COLO668 (cell line): Measurements from ENCODE around the gene FYB1.
"Not testable (repeated sequence)": the region's sequence is repeated elsewhere in the genome, so short reads cannot be mapped to it uniquely, and the experiment has no call there.

Source experiments
- DNase-seq: peaks from one replicate; lab custom pipeline; 2025; ENCODE audit not compliant: unreplicated experiment; lab: John Stamatoyannopoulos, UW

FYB1 gene, protein sequence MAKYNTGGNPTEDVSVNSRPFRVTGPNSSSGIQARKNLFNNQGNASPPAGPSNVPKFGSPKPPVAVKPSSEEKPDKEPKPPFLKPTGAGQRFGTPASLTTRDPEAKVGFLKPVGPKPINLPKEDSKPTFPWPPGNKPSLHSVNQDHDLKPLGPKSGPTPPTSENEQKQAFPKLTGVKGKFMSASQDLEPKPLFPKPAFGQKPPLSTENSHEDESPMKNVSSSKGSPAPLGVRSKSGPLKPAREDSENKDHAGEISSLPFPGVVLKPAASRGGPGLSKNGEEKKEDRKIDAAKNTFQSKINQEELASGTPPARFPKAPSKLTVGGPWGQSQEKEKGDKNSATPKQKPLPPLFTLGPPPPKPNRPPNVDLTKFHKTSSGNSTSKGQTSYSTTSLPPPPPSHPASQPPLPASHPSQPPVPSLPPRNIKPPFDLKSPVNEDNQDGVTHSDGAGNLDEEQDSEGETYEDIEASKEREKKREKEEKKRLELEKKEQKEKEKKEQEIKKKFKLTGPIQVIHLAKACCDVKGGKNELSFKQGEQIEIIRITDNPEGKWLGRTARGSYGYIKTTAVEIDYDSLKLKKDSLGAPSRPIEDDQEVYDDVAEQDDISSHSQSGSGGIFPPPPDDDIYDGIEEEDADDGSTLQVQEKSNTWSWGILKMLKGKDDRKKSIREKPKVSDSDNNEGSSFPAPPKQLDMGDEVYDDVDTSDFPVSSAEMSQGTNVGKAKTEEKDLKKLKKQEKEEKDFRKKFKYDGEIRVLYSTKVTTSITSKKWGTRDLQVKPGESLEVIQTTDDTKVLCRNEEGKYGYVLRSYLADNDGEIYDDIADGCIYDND

DNA sequence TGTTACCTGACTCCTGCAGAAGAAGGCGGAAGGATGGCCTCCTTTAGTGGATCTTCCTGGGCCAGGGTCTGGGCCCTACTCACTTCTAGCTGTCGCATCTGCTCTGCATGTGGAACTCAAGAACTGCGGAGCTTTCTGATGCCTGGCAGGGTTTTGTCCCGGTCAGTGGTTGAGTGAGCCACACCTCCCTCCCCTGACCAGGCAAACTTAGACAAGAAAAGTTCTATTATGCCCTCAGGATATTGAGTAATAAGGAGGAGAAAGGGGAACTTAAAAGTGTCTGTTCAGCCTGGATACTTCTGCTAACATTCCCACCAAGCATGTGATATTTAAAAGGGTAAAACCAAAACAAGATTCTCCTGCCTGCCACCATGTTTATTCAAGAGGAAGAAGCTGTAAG is at the start of gene FYB1:
FYB1 (minus strand) TSS at position 127 of the 400 bp plus-strand sequence. CDS start 16,603 bp downstream, outside the sequence.
- DNase-seq, result no peak

DNA sequence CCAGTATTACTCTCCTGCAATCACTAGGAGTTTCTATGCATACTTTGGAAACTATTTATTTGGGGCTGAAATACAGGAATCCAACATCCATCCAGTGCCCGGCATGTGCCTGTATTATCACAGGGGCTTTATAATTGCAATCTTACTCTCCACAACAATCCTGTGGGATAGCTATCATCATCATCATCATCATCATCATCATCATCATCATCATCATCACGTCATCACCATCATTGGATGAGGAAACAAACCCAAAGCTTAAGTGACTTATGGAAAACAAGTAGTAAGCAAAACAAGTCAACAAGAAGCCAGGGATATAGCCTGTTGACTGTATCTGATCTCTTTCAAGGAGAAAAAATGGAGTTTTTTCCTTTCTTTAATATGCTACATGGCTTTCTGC is 47.8 kb upstream of the FYB1 start:
- DNase-seq, result no peak

DNA sequence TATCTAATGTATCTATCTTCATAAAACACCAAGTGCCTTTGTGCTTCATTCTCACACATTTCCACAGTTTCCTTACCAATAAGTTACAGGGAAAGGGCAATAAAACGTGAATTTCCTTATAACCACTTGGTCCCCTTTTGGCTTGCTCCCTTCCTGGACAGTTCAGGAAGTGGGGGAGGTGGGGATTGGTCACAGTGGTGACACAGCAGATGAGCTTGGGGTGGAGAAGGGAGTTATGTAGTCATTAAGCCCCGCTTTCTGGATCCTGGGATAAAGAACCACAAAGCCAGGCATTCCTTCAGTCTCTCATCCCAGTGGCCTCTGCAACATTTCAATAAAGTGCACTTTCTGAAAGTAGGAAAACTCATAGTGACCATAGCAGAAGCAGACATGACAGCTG is 47.1 kb upstream of the FYB1 start:
- DNase-seq, result no peak

DNA sequence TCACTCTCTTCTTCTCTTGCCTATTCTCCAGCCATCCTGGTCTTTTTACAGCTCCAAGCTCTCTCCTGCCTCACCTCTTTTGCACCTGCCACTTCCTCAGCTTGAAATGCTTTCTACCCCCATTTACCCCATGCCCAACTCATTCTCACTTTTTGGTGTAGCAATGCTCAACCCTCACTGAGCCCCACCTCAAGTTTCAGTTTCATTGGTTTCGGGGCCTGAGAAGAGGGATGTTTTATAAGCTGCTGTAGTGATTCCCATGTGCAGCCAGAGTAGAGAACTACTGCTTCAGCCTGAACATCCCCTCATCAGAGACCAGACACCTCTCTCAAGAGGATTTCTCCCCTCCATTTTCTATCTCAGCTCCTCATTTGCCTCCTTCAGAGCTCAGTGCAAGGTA is 45.2 kb upstream of the FYB1 start:
- DNase-seq, result no peak

DNA sequence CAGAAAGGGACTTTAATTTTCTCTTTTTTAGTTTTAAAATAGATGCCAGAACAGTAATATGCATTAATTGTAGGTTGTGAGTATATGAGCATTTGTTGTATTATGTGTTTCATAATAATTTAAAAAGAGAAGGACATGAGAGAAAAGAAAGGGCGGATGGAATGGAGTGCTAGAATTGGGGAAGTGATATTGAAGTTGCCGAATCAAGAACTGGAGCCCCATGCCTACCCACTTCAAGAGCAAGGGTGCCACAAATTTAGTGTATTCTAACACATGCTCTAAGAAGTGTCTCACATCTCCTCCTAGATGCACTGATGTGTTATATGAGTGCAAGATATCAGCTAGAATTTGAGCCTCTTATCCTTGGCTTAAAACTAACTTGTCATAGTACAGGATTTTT is 43.6 kb upstream of the FYB1 start:
- no peak for DNase-seq

DNA sequence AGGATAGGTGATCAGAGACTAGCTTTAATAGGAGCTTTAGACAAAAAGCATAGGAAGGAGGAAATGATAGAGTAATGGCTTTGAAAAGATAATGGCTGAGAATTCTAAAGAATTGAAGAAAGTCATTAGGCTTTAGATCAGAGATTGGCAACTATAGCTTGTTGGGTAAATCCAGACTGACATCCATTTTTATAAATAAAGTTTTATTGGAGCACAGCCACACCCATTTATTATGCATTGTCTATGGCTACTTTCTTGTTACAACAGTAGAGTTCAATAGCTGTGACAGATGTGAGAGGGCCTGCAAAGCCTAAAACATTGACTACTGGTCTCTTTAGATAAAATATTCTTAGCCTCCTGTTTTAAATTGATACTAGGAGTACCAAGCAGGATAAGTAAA is 40.7 kb upstream of the FYB1 start:
- no peak for DNase-seq

DNA sequence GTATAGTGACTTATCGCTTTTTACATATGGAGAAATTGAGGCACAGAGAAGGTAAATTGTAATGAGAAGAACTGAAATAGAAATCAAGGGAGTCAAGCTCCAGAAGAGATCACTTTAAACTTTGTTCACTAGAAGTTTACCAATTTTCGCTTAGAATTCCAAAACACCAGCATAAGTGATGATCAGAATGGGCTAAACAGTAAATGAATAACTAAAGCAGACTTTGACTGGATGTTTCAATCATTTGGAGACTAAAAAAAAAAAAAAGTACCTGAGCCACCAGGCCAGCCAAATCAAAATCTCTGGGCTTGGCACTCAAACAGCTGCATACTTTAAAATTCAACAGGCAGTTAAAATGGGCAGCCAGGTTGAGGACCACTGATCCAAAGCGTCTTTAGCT is 38.2 kb upstream of the FYB1 start:
- no peak for DNase-seq

DNA sequence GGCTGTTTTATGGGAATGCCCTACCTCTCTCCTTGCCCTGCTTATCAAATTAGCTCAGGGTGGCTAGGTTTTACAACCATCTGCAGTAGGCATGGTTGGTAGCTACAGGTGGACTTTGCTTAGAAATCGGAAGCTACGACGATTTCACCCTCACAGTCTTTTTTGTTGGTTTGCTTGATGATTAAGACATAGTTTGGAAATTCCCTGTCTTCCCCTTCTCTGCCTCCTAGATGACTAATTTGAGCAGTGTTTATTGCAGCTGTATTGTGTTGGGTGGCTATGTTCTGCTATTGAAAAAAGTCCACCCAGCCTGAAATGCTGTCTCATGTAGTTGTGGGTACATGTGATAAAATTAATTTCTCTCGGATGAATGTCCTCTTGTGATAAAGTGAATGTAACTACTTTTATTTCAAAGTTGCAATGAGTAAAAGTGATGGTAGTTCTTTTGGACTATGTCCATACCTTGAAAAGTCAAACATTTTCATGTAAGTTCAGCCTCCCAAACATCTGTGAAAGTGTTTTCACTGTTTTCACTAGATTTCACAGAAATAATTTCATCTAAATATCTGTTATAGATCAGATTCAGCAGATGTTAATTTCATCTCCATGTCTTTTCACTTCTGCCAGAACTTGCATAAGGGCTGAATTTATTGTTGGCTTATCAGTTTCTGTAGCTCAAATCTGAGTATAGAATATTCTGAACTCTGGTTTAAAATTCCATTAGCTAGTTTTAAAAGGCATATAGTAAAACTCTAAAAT is 37.3 kb upstream of the FYB1 start:
- DNase-seq, result no peak

DNA sequence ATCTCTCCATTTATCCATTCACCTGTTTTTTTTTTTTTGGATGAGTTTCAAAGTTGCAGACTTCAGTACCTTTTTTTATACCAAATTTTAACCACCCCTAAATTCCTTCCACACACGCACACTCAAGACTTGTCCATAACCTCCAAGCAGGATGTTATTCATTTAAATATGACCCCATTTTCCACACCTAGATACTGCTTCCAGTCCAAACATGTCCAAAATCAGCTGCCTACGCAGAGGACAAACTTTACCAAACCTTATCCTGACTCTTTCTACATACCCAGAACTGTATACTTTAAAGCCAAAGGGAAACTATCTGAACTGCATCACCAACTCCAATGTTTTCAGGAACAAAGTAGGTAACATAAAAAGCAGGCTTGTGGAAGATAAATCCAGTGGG is 36.0 kb upstream of the FYB1 start:
- no peak for DNase-seq

DNA sequence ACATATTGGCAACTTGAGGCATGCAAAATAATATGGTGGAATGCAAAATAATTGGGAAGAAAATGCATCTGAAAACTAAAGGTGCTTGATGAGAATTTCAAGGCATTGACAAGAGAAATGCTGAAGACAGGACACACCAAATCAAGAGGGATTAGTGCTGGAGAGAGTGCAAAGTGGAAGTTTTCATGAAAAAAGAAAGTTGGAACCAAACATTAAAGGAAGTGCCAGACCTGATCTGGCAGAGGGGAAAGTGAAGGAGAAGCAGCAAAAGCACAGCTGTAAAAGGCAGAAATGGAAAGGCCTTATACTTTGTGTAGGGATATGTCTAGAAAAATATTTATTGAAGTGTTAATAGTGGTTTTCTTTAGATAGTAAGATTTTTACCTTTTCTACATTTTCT is 35.3 kb upstream of the FYB1 start:
- DNase-seq, result no peak

DNA sequence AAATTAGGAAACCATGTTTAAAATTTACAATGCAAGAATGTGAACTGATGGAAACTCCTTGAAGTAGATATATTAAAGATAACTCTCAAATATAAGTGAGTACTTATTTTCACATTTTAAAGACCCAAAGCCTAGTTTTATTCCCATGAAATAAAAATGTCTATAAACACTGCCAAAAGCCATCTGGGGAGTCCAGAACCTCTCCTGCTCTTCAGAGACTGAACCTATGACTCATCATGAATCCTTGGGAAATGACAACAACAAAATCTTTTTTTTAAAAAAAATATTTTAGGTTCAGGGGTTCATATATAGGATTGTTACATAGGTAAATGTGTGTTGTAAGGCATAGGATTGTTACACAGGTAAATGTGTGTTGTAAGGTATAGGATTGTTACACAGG is 33.8 kb upstream of the FYB1 start:
- DNase-seq, result no peak

DNA sequence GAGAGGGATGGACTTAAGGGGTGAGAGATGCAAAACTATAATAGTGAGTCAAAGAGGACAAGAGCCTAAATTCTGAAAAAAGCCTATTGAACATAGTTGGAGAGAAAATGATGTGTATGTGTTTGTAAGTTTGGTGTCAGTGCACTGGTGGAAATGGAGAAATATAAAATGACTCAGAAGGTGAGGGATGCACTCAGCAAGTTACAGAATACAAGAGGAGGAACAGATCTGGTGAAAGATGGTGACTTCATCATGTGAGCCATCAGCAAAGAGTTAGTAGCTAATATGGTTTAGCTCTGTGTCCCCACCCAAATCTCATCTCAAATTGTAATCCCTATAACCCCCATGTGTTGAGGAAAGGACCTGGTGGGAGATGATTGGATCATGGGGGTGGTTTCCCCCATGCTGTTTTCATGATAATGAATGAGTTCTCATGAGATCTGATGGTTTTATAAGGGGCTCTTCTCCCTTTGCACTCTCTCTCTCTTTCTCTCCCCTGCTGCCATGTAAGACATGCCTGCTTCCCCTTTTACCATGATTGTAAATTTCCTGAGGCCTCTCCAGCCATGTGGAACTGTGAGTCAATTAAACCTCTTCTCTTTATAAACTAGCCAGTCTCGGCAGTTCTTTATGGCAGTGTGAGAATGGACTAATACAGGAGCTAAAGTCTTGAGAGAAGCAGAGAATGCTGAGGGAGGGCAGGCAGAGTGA is 30.4 kb upstream of the FYB1 start:
- no peak for DNase-seq

DNA sequence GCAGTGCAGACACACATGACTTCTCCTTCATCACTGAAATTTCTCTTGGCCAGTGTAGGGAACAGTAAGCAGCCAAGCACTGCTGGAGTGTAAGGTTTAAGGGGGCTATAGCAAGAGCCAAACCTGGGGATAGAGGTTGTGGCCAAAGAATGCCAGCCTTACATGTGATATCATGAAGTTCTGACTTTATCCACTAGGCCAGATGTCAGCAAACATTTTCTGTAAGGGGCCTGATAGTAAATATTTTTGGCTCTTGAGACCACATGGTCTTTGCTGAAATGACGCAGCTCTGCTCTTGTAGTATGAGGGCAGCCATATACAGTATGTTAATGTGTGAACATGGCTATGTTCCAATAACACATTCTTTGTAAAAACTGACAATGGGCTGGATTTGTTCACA is 29.7 kb upstream of the FYB1 start:
- DNase-seq, result no peak

DNA sequence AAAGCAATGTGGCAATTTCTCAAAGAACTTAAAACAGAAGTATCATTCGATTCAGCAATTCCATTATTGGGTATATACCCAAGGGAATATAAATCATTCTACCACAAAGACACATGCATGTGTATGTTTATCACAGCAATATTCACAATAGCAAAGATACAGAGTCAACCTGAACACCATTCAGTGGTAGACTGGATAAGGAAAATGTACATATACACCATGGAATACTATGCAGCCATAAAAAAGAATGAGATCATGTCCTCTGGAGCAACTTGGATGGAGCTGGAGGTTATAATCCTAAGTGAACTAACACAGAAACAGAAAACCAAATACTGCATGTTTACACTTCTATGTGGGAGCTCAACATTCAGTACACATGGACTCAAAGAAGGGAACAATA is 21.4 kb upstream of the FYB1 start:
- no peak for DNase-seq

DNA sequence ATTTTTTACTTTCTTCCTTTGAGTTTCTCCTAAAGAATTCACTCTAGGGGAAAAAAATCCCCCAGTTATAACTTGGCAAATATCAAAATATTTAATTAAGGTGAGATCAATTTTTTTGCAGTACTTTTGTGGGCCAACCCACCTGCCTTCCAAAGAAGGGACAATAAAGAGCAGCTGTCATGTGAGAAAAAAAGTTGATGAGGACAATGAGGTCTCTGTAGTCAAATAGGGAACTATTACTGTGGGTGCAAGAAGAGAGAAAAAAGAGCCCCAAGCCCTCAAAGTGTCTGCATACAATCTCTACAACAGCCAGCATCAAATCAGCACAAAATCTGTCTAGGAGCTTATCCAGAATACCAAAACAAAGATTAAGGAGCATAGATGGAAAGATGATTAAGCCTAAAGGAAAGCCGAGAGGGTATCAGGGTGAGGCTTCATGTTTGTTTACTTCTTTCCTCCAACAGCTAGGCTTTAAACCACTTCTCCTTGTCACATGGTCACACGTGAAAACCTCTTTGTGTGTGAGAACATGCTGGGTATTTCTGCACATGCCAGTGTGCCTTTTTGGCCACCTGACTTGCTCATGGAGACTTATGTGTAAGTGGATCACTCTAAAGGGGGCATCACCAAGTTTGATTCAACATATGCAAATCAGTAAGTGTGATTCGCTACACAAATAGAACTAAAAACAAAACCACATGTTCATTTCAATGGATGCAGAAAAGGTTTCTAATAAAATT is 19.2 kb upstream of the FYB1 start:
- no peak for DNase-seq

DNA sequence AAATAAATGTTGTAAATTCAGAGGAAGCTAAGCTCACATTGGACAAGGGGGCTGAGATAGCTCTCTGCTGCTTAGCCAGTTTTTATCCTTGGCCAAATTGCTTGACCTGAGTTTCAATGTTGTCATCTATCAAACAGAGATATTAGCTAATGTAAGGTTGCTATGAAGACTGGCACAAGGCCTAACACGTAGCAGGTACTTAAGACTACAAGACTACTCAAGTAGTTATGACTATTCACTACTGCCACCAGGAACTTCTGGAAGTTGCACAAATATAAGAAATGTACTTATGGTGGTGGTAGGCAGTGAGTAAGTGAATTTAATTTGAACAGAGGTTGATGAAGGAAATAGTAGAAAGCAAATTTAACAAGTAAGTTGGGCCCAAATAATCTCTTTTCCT is 17.4 kb upstream of the FYB1 start:
- DNase-seq, result no peak

DNA sequence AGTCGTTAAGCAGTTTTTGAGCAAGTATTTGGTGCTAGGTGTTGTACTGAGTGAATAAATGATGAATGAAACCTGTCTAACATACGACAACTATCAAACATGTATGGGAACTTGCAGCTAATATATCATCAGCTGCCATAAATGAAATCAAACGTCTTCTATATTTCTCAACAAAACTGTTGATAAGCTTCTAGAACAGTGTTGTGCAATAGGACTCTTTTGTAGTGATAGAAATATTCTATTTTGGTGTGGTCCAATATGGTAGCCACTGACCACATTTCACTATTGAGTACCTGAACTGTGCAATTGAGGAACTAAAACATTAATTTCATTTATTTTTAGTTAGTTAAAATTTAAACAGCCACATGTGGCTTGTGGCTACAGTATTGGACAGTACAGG is 16.3 kb upstream of the FYB1 start:
- DNase-seq, result no peak

DNA sequence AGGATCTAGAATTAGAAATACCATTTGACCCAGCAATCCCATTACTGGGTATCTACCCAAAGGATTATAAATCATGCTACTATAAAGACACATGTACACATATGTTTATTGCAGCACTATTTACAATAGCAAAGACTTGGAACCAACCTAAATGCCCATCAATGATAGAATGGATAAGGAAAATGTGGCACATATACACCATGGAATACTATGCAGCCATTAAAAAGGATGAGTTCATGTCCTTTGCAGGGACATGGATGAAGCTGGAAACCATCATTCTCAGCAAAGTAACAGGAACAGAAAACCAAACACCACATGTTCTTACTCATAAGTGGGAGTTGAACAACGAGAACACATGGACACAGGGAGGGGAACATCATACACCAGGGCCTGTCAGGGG is 15.1 kb upstream of the FYB1 start:
- not testable (repeated sequence) for DNase-seq

DNA sequence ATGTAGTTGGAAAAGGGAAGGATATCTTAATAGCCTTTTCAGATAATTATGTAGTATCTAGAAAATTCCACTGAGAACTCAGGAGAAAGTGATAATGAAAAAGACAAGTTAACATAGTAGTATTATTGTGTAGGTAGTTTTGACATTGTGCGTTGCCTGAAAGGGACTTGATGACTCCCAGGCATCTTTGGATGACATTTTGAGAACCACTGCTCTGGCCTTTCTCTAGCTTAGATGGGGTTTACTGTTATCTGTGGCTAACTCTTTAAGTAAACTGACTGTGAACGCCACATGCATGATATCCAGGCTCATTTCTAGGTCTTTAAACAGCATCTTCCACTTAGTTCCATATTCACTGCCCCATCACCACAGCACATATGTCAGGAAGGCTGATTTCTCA is 14.4 kb upstream of the FYB1 start:
- DNase-seq, result no peak
